MM.1S (cell line): ENCODE measurements around the gene TMEM184B.
"Not testable (repeated sequence)": the region's sequence is repeated elsewhere in the genome, so short reads cannot be mapped to it uniquely, and the experiment has no call there.

Experiments
- DNase-seq: peaks from one replicate; pipeline ENCODE4 v3.0.0-alpha.2; 2015
- H2AFZ ChIP-seq: fragments of 300-600 bp; sonication (generic); 2 replicates; pipeline ENCODE4 v1.6.0; 2016; ENCODE audit warnings: antibody characterized with exemption, low read length
- H3F3A ChIP-seq: fragments of 300-600 bp; sonication (generic); 2 replicates; pipeline ENCODE4 v1.6.1; 2016; ENCODE audit warnings: mild to moderate bottlenecking, antibody characterized with exemption, low read length, moderate library complexity, mixed read lengths; ENCODE audit not compliant: insufficient read depth
- H3K27ac ChIP-seq: fragments of 300-600 bp; sonication (generic); 2 replicates; pipeline ENCODE4 v1.5.1; 2016; ENCODE audit warnings: mild to moderate bottlenecking, low read length
- H3K27me3 ChIP-seq: fragments of 300-600 bp; sonication (generic); replicated peaks from 2 replicates; pipeline ENCODE4 v1.6.0; 2016; ENCODE audit warnings: low read length; ENCODE audit not compliant: insufficient read depth
- H3K36me3 ChIP-seq: fragments of 300-600 bp; sonication (generic); replicated peaks from 2 replicates; pipeline ENCODE4 v1.6.1; 2016; ENCODE audit warnings: mild to moderate bottlenecking, low read length, mixed read lengths; ENCODE audit not compliant: insufficient read depth
- H3K4me1 ChIP-seq: fragments of 300-600 bp; sonication (generic); 2 replicates; pipeline ENCODE4 v1.6.1; 2016; ENCODE audit warnings: low read length, mixed read lengths
- H3K4me2 ChIP-seq: fragments of 300-600 bp; sonication (generic); 2 replicates; pipeline ENCODE4 v1.6.0; 2016; ENCODE audit warnings: low read depth, low read length
- H3K4me3 ChIP-seq: fragments of 300-600 bp; sonication (generic); 2 replicates; pipeline ENCODE4 v1.5.1; 2016; ENCODE audit warnings: low read length, mixed read lengths
- H3K79me2 ChIP-seq: fragments of 300-600 bp; sonication (generic); 2 replicates; pipeline ENCODE4 v1.6.1; 2016; ENCODE audit warnings: mixed run types, low read length, mixed read lengths
- H3K9ac ChIP-seq: fragments of 300-600 bp; sonication (generic); 2 replicates; pipeline ENCODE4 v1.6.1; 2016; ENCODE audit warnings: low read length, mixed read lengths
- H3K9me2 ChIP-seq: fragments of 300-600 bp; sonication (generic); replicated peaks from 2 replicates; pipeline ENCODE4 v1.6.1; 2016; ENCODE audit warnings: mild to moderate bottlenecking, low read length, mixed read lengths; ENCODE audit not compliant: insufficient read depth
- H3K9me3 ChIP-seq: fragments of 300-600 bp; sonication (generic); replicated peaks from 2 replicates; pipeline ENCODE4 v1.6.1; 2016; ENCODE audit warnings: mild to moderate bottlenecking, low read length, mixed read lengths; ENCODE audit not compliant: insufficient read depth
- H4K20me1 ChIP-seq: fragments of 300-600 bp; sonication (generic); 2 replicates; pipeline ENCODE4 v1.6.1; 2016; ENCODE audit warnings: mild to moderate bottlenecking, low read length, moderate library complexity, mixed read lengths; ENCODE audit not compliant: insufficient read depth
- EZH2 ChIP-seq: fragments of 300-600 bp; sonication (generic); optimal IDR thresholded peaks from 2 replicates; pipeline ENCODE3; 2017; ENCODE audit warnings: low read depth, mild to moderate bottlenecking, antibody characterized with exemption, low read length, mixed read lengths
- EZH2phosphoT487 ChIP-seq: fragments of 300-600 bp; sonication (generic); IDR thresholded peaks from 2 replicates; pipeline ENCODE4 v1.6.1; 2018; ENCODE audit warnings: antibody characterized with exemption, low read length
- TF ChIP-seq, protein P1 (sequence below): fragments of 300-600 bp; sonication (generic); IDR thresholded peaks from 2 replicates; pipeline ENCODE4 v1.5.1; 2016; ENCODE audit warnings: antibody characterized with exemption, low read length, mixed read lengths

Gene TMEM184B

DNA sequence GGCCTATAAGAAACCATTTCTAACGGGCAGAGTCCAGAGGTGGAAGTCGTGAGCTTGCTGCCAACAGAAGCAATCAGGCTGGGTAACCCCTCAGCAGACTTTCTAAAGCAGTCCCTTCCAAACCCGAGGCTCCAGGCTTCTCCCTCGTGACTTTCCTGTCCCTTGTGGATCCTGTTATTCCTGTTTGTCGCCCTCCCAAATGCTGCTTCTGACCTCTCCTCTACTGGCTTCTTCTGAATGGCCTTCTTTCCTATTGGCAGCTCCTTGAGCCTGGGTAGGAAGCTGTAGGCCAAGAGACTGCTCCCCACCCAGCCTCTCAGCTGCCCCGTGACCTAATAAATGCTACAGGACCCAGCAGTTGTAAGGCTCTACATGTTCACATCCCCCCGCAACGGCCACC, 36.0 kb downstream of the TMEM184B start:
- no peak for DNase-seq
- Histone ChIP-seq H3K36me3 (peaks cover 17% of the 10 kb centered on the region), H4K20me1 (no peaks in the 10 kb centered on the region), H2AFZ (no peak overlapping the region), H3K27me3 (no peaks in the 10 kb centered on the region), H3K4me2 (no peak overlapping the region), H3K4me3 (no peak overlapping the region), H3K4me1 (peaks cover 6% of the 10 kb centered on the region; the same call in 1 of the 2 replicates), H3K9ac (no peak overlapping the region), H3F3A (no peaks in the 10 kb centered on the region), H3K27ac (no peak overlapping the region), H3K9me2 (no peaks in the 10 kb centered on the region), H3K79me2 (peaks cover 86% of the 10 kb centered on the region), H3K9me3 (no peaks in the 10 kb centered on the region)
- no peak for TF ChIP-seq EZH2phosphoT487

DNA sequence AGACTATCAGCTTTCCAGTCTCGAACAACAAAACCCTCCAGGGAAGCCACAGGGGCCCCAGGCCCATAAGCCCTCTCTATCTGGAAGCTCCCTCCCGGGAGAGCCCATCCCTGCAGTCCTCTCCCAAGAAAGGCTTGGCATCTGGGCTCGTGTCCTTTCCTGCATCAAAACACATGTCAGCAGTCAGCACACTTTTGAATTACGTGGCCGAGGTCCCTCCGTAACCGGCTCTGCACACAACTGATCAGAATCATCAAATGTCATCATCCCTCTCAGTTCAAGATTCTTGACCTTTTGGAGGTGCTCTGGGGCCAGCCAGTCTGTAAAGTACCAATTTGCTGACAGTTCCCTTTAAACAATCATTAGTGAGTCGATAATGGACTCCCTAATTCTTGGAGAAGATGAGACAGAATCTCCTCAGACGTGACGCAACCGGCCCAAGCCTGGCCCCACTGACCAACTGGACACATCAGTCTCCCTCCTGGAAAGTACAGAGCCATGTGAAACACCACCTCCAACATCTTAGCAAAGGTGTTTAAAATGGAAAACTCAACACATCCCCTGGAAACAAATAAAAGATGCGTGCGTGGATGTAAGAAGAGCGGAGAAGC, 37.5 kb downstream of the TMEM184B start:
- Histone ChIP-seq H3K4me2 (no peak overlapping the region), H3K4me3 (no peak overlapping the region), H4K20me1 (no peaks in the 10 kb centered on the region), H3K27me3 (no peaks in the 10 kb centered on the region), H3K27ac (no peak overlapping the region), H3K9me3 (no peaks in the 10 kb centered on the region), H3K36me3 (peaks cover 24% of the 10 kb centered on the region), H3K9ac (no peak overlapping the region), H3K9me2 (no peaks in the 10 kb centered on the region), H2AFZ (no peak overlapping the region), H3K4me1 (0 out of 2 replicates have a peak, but pooled peaks cover 3% of the 10 kb centered on the region), H3K79me2 (peaks cover 85% of the 10 kb centered on the region), H3F3A (no peaks in the 10 kb centered on the region)
- DNase-seq = no peak
- TF ChIP-seq, protein P1, sequence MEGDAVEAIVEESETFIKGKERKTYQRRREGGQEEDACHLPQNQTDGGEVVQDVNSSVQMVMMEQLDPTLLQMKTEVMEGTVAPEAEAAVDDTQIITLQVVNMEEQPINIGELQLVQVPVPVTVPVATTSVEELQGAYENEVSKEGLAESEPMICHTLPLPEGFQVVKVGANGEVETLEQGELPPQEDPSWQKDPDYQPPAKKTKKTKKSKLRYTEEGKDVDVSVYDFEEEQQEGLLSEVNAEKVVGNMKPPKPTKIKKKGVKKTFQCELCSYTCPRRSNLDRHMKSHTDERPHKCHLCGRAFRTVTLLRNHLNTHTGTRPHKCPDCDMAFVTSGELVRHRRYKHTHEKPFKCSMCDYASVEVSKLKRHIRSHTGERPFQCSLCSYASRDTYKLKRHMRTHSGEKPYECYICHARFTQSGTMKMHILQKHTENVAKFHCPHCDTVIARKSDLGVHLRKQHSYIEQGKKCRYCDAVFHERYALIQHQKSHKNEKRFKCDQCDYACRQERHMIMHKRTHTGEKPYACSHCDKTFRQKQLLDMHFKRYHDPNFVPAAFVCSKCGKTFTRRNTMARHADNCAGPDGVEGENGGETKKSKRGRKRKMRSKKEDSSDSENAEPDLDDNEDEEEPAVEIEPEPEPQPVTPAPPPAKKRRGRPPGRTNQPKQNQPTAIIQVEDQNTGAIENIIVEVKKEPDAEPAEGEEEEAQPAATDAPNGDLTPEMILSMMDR = no peak
- no peak for TF ChIP-seq EZH2phosphoT487
- no peak for TF ChIP-seq EZH2

DNA sequence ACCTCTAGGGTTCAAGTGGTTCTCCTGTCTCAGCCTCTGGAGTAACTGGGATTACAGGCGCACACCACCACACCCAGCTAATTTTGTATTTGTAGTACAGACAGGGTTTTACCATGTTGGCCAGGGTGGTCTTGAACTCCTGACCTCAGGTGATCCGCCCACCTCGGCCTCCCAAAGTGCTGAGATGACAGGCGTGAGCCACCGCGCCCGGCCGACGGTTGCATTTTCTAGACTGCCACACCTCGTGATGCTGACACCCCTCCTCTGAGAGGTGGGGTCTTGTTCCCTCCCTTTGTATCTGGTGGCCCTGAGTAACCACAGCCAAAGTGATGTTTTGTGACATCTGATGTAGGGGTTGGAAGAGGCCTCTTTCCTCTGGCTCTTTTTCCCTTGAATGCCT, 39.0 kb downstream of the TMEM184B start:
- DNase-seq = not testable (repeated sequence)
- H3K36me3 ChIP-seq = peaks cover 24% of the 10 kb centered on the region

DNA sequence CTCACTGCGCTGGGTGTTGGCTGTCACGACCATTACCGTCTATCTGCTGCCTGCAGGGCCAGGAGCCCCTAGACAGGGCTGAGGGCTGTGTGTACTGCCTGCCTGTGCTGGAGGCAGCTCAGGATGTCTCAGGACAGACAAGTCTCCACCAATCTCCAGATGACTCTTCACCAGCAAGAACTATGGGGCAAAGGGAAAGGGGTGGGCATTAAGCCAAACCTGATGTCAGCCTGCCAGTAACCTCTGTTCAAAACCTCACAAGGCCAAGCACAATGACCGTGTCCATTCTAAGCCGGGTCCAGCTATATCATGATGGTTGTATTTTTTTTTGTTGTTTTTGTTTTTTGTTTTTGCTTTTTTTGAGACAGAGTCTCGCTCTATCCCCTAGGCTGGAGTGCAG, 39.4 kb downstream of the TMEM184B start:
- Histone ChIP-seq H3K36me3 (peaks cover 24% of the 10 kb centered on the region), H3F3A (no peaks in the 10 kb centered on the region), H3K4me3 (no peak overlapping the region), H4K20me1 (no peaks in the 10 kb centered on the region), H3K4me1 (peaks cover 11% of the 10 kb centered on the region; the same call in 1 of the 2 replicates), H3K79me2 (peaks cover 68% of the 10 kb centered on the region), H3K9ac (no peak overlapping the region), H2AFZ (no peak overlapping the region), H3K4me2 (no peak overlapping the region), H3K9me3 (no peaks in the 10 kb centered on the region), H3K9me2 (no peaks in the 10 kb centered on the region), H3K27me3 (no peaks in the 10 kb centered on the region), H3K27ac (no peak overlapping the region)
- no peak for TF ChIP-seq EZH2
- no peak for TF ChIP-seq EZH2phosphoT487
- TF ChIP-seq, protein P1 = no peak
- DNase-seq = no peak

More for the DNA sequence above, 39.0 kb downstream of the TMEM184B start:
- not testable (repeated sequence) for H4K20me1 ChIP-seq, H3K27me3 ChIP-seq, H3K27ac ChIP-seq, H3K9me2 ChIP-seq, H2AFZ ChIP-seq, H3K9ac ChIP-seq, H3F3A ChIP-seq, H3K4me1 ChIP-seq, H3K4me3 ChIP-seq, H3K4me2 ChIP-seq, H3K9me3 ChIP-seq
- peaks cover 72% of the 10 kb centered on the region for H3K79me2 ChIP-seq
